Astrocyte (in vitro differentiated cells and primary cell): ENCODE measurements around the gene CERKL. TPM values are rescaled to one million over a fixed set of nuclear protein-coding genes. Genes with fewer than 3 reads are reported as not detected.

ENCODE experiments used
- DNase-seq: peaks from one replicate; pipeline ENCODE4 v3.0.0-alpha.2; 2010; ENCODE audit warnings: low read depth
- FAIRE-seq: peaks from 2 replicates; lab custom pipeline; 2011; peaks lifted over from hg19 to GRCh38; lab: Jason Lieb, UNC
- H2AFZ ChIP-seq: 2 replicates; pipeline ENCODE4 v1.6.0; 2012; ENCODE audit warnings: low read depth, low read length, inconsistent platforms
- H3K27ac ChIP-seq: 2 replicates; pipeline ENCODE4 v1.5.1; 2011; ENCODE audit warnings: low read depth, low read length, inconsistent platforms
- H3K27me3 ChIP-seq: 2 replicates; pipeline ENCODE4 v1.6.0; 2011; ENCODE audit warnings: low read length, inconsistent platforms; ENCODE audit not compliant: insufficient read depth
- H3K36me3 ChIP-seq: 2 replicates; pipeline ENCODE4 v1.5.1; 2011; ENCODE audit warnings: low read length, inconsistent platforms; ENCODE audit not compliant: insufficient read depth
- H3K4me1 ChIP-seq: 2 replicates; pipeline ENCODE4 v1.5.1; 2011; ENCODE audit warnings: low read length, inconsistent platforms; ENCODE audit not compliant: insufficient read depth
- H3K4me2 ChIP-seq: 2 replicates; pipeline ENCODE4 v1.6.0; 2012; ENCODE audit warnings: low read length, inconsistent platforms
- H3K4me3 ChIP-seq: 2 replicates; pipeline ENCODE4 v1.5.1; 2011; ENCODE audit warnings: low read depth, mild to moderate bottlenecking, low read length, inconsistent platforms; ENCODE audit not compliant: insufficient read depth
- H3K79me2 ChIP-seq: 2 replicates; pipeline ENCODE4 v1.6.0; 2012; ENCODE audit warnings: mild to moderate bottlenecking, low read length, inconsistent platforms; ENCODE audit not compliant: insufficient read depth
- H3K9ac ChIP-seq: 2 replicates; pipeline ENCODE4 v1.6.0; 2012; ENCODE audit warnings: mild to moderate bottlenecking, low read length, inconsistent platforms
- H3K9me3 ChIP-seq: 2 replicates; pipeline ENCODE4 v1.5.1; 2012; ENCODE audit warnings: low read depth, mild to moderate bottlenecking, low read length, inconsistent platforms; ENCODE audit not compliant: insufficient read depth
- H4K20me1 ChIP-seq: 2 replicates; pipeline ENCODE4 v1.6.0; 2012; ENCODE audit warnings: low read length, inconsistent platforms; ENCODE audit not compliant: insufficient read depth
- H3K27ac Mint-ChIP-seq: one replicate; pipeline ENCODE4 v1.8.0; 2021; ENCODE audit warnings: mild to moderate bottlenecking, mixed read lengths; ENCODE audit not compliant: unreplicated experiment
- H3K27me3 Mint-ChIP-seq: one replicate; pipeline ENCODE4 v1.8.0; 2021; ENCODE audit warnings: low read depth, mixed read lengths; ENCODE audit not compliant: unreplicated experiment
- H3K36me3 Mint-ChIP-seq: one replicate; pipeline ENCODE4 v1.8.0; 2021; ENCODE audit warnings: low read depth, mixed read lengths; ENCODE audit not compliant: unreplicated experiment
- H3K4me1 Mint-ChIP-seq: one replicate; pipeline ENCODE4 v1.8.0; 2021; ENCODE audit warnings: low read depth, mixed read lengths; ENCODE audit not compliant: unreplicated experiment
- H3K4me3 Mint-ChIP-seq: one replicate; pipeline ENCODE4 v1.8.0; 2021; ENCODE audit warnings: mild to moderate bottlenecking, moderate library complexity, mixed read lengths; ENCODE audit not compliant: unreplicated experiment
- H3K9me3 Mint-ChIP-seq: one replicate; pipeline ENCODE4 v1.8.0; 2021; ENCODE audit warnings: mild to moderate bottlenecking, mixed read lengths; ENCODE audit not compliant: unreplicated experiment
- EZH2 ChIP-seq: IDR thresholded peaks from 2 replicates; pipeline ENCODE4 v1.6.1; 2012; ENCODE audit warnings: mild to moderate bottlenecking, low read length, inconsistent platforms; ENCODE audit not compliant: insufficient read depth
- total RNA-seq: library from RNA; stranded (reverse); gene quantifications from 2 replicates; pipeline ENCODE4 v1.2.1, GENCODE V29; 2021
- TF ChIP-seq, protein P1 (sequence below): IDR thresholded peaks from 2 replicates; pipeline ENCODE4 v1.5.1; 2011; ENCODE audit warnings: low read depth, mild to moderate bottlenecking, inconsistent platforms, low read length, moderate library complexity; ENCODE audit not compliant: insufficient read depth

CERKL gene
- total RNA-seq, 1 donor from 2014 or later, result 0.16 TPM

DNA sequence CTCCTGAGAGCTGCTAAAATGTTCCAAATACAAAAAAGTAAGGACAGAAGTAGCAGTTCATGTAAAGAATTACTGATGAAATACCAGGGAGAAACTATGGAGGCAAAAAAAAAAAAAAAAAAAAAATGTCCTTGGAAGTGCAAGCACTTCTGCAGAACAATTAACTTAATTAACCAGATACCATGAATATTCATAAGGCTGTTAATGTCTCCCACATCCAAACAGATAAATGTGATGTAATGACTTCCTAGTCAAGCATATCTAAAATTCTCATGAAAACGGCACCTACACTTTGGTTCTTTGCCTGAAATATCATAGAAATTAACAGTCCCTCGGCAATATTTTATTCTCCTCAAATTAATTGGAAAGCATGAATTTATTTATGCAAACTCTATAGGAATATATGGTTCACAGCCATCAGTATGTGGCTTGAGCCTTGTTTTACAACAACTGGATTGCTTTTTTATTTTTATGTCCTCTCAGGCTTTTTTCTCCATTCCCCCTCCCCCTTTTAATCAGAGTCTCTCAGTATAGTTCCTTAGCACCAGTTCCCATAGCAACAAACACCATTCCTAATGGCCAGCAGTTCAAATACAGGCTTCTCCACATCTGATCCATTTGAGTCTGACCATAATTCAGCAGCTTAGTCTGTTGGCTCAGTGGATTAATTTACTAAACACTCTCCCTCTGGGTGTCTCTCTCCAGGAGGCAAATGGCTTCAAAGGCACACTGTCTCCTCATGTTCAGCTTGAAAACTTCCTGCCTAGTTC lies 102.7 kb downstream of the CERKL start:
- Histone ChIP-seq H3K27ac (no peak overlapping the region), H3K9ac (no peak overlapping the region), H4K20me1 (no peaks in the 10 kb centered on the region), H3K4me1 (no peaks in the 10 kb centered on the region), H3K36me3 (no peaks in the 10 kb centered on the region), H3K27me3 (no peaks in the 10 kb centered on the region), H3K4me3 (no peak overlapping the region), H2AFZ (no peak overlapping the region), H3K9me3 (no peaks in the 10 kb centered on the region), H3K79me2 (no peaks in the 10 kb centered on the region), H3K4me2 (no peak overlapping the region)
- H3K4me3 Mint-ChIP-seq, result no peak overlapping the region
- no peaks in the 10 kb centered on the region for H3K27me3 Mint-ChIP-seq
- FAIRE-seq (no peak), DNase-seq (no peak)
- H3K27ac Mint-ChIP-seq, result no peak overlapping the region
- H3K36me3 Mint-ChIP-seq, result no peaks in the 10 kb centered on the region
- TF ChIP-seq, protein P1, sequence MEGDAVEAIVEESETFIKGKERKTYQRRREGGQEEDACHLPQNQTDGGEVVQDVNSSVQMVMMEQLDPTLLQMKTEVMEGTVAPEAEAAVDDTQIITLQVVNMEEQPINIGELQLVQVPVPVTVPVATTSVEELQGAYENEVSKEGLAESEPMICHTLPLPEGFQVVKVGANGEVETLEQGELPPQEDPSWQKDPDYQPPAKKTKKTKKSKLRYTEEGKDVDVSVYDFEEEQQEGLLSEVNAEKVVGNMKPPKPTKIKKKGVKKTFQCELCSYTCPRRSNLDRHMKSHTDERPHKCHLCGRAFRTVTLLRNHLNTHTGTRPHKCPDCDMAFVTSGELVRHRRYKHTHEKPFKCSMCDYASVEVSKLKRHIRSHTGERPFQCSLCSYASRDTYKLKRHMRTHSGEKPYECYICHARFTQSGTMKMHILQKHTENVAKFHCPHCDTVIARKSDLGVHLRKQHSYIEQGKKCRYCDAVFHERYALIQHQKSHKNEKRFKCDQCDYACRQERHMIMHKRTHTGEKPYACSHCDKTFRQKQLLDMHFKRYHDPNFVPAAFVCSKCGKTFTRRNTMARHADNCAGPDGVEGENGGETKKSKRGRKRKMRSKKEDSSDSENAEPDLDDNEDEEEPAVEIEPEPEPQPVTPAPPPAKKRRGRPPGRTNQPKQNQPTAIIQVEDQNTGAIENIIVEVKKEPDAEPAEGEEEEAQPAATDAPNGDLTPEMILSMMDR, result no peak
- no peak for TF ChIP-seq EZH2
- H3K4me1 Mint-ChIP-seq, result no peaks in the 10 kb centered on the region
- H3K9me3 Mint-ChIP-seq, result peaks cover 2% of the 10 kb centered on the region

DNA sequence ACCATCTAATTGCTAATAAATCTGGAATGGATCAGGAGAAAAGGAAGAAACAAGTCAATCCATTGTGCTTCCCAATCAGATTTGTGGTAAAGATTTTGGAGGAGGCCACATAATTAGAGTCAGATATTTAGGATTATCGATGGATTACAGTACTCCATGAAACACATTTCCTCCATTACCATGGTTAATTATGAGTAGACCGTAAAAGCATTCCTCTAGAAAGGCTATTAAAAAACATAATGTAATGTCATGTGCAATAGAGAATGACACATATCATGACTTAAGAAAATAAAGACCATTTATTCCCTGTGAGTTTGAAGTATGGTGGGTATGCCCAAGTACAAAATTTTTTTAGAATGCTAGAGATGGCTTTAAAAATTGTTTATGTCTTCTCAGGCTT lies 103.7 kb downstream of the CERKL start:
- Histone ChIP-seq H3K36me3 (no peaks in the 10 kb centered on the region), H3K27ac (no peak overlapping the region)
- H3K27me3 Mint-ChIP-seq, result no peaks in the 10 kb centered on the region

More for the DNA sequence above, 103.7 kb downstream of the CERKL start:
- H3K4me1 Mint-ChIP-seq, result no peaks in the 10 kb centered on the region
- H3K27me3 ChIP-seq, result no peaks in the 10 kb centered on the region
- no peaks in the 10 kb centered on the region for H4K20me1 ChIP-seq
- H3K27ac Mint-ChIP-seq, result no peak overlapping the region
- no peaks in the 10 kb centered on the region for H3K9me3 ChIP-seq
- FAIRE-seq (no peak), DNase-seq (no peak)
- no peaks in the 10 kb centered on the region for H3K79me2 ChIP-seq
- no peaks in the 10 kb centered on the region for H3K4me1 ChIP-seq
- no peak overlapping the region for H3K4me2 ChIP-seq
- TF ChIP-seq EZH2, result no peak
- TF ChIP-seq, protein P1, result no peak
- H3K9ac ChIP-seq, result no peak overlapping the region
- H3K9me3 Mint-ChIP-seq, result peaks cover 2% of the 10 kb centered on the region
- H3K4me3 ChIP-seq, result no peak overlapping the region
- H3K36me3 Mint-ChIP-seq, result no peaks in the 10 kb centered on the region
- no peak overlapping the region for H3K4me3 Mint-ChIP-seq
- no peak overlapping the region for H2AFZ ChIP-seq
